ACC112 (cell line): ENCODE results near the gene PDE8A.
A peak's percentile ranks its signal among the peaks of the same experiment; 100 is the strongest.

Experiments
- H2AFZ ChIP-seq: fragments of 200-600 bp; sonication (generic); one replicate; pipeline ENCODE4 v1.6.0; 2017; ENCODE audit warnings: antibody characterized with exemption, low read length; ENCODE audit not compliant: unreplicated experiment
- H3K27ac ChIP-seq: fragments of 200-600 bp; sonication (generic); 2 replicates; pipeline ENCODE4 v1.5.1; 2014; ENCODE audit warnings: low read depth, mild to moderate bottlenecking, antibody characterized with exemption, low read length, moderate library complexity
- H3K27me3 ChIP-seq: fragments of 200-600 bp; sonication (generic); 2 replicates; pipeline ENCODE4 v1.6.1; 2014; ENCODE audit warnings: mild to moderate bottlenecking, antibody characterized with exemption, low read length, moderate library complexity, mixed read lengths; ENCODE audit not compliant: insufficient read depth
- H3K36me3 ChIP-seq: fragments of 200-600 bp; sonication (generic); 2 replicates; pipeline ENCODE4 v1.6.1; 2016; ENCODE audit warnings: mild to moderate bottlenecking, antibody characterized with exemption, low read length, moderate library complexity, mixed read lengths; ENCODE audit not compliant: insufficient read depth
- H3K4me1 ChIP-seq: fragments of 200-600 bp; sonication (generic); one replicate; pipeline ENCODE4 v1.6.1; 2016; ENCODE audit warnings: low read length, mixed read lengths; ENCODE audit not compliant: insufficient read depth, unreplicated experiment, control insufficient read depth
- H3K4me3 ChIP-seq: fragments of 200-600 bp; sonication (generic); 2 replicates; pipeline ENCODE4 v1.5.1; 2014; ENCODE audit warnings: mild to moderate bottlenecking, low read depth, low read length
- H3K79me2 ChIP-seq: fragments of 200-600 bp; sonication (generic); one replicate; pipeline ENCODE4 v1.6.0; 2016; ENCODE audit warnings: low read length; ENCODE audit not compliant: control insufficient read depth, unreplicated experiment, insufficient read depth

PDE8A gene

GRCh38 chr15:84981711-84982300, at the start of gene PDE8A:
PDE8A (plus strand) TSS chr15:84981856; CDS start chr15:84982163, 307 bp downstream.
- Histone ChIP-seq H3K4me1 (peaks cover 14% of the 10 kb centered on the region), H3K36me3 (no peaks in the 10 kb centered on the region), H3K27me3 (no peaks in the 10 kb centered on the region), H2AFZ (peak within 1 kb of the TSS; percentile 96), H3K27ac (peak within 1 kb of the TSS; percentile 81), H3K79me2 (peaks cover 40% of the 10 kb centered on the region), H3K4me3 (peak within 1 kb of the TSS; percentile 97)

- no peaks in the 10 kb centered on the region for H3K36me3 ChIP-seq
- no peaks in the 10 kb centered on the region for H3K27me3 ChIP-seq
- H3K27ac ChIP-seq, result no peak overlapping the region
- no peaks in the 10 kb centered on the region for H3K79me2 ChIP-seq
- no peak overlapping the region for H2AFZ ChIP-seq
- no peak overlapping the region for H3K4me3 ChIP-seq
- peaks cover 2% of the 10 kb centered on the region for H3K4me1 ChIP-seq
Measured at GRCh38 chr15:84934942-84935729, 46.5 kb upstream of the PDE8A start.

- Histone ChIP-seq H3K27ac (no peak overlapping the region), H3K27me3 (no peaks in the 10 kb centered on the region), H2AFZ (no peak overlapping the region), H3K4me3 (no peak overlapping the region), H3K36me3 (no peaks in the 10 kb centered on the region), H3K4me1 (no peaks in the 10 kb centered on the region), H3K79me2 (no peaks in the 10 kb centered on the region)
Measured at GRCh38 chr15:84937144-84937543, 44.5 kb upstream of the PDE8A start.

GRCh38 chr15:84938726-84939125, 42.9 kb upstream of the PDE8A start:
- H3K36me3 ChIP-seq, result no peaks in the 10 kb centered on the region
- H2AFZ ChIP-seq, result no peak overlapping the region
- no peaks in the 10 kb centered on the region for H3K79me2 ChIP-seq
- H3K27me3 ChIP-seq, result no peaks in the 10 kb centered on the region
- H3K27ac ChIP-seq, result no peak overlapping the region
- H3K4me1 ChIP-seq, result no peaks in the 10 kb centered on the region
- H3K4me3 ChIP-seq, result no peak overlapping the region

- H3K36me3 ChIP-seq, result no peaks in the 10 kb centered on the region
- no peaks in the 10 kb centered on the region for H3K79me2 ChIP-seq
- no peak overlapping the region for H3K4me3 ChIP-seq
- no peaks in the 10 kb centered on the region for H3K27me3 ChIP-seq
- H3K27ac ChIP-seq, result no peak overlapping the region
- H2AFZ ChIP-seq, result no peak overlapping the region
- H3K4me1 ChIP-seq, result no peaks in the 10 kb centered on the region
Measured at GRCh38 chr15:84940399-84940798, 41.3 kb upstream of the PDE8A start.

- no peak overlapping the region for H3K4me3 ChIP-seq
- no peaks in the 10 kb centered on the region for H3K79me2 ChIP-seq
- H3K4me1 ChIP-seq, result peaks cover 6% of the 10 kb centered on the region
- H2AFZ ChIP-seq, result no peak overlapping the region
- no peaks in the 10 kb centered on the region for H3K27me3 ChIP-seq
- H3K36me3 ChIP-seq, result no peaks in the 10 kb centered on the region
- H3K27ac ChIP-seq, result no peak overlapping the region
Measured at GRCh38 chr15:84942456-84942855, 39.2 kb upstream of the PDE8A start.

- Histone ChIP-seq H3K27me3 (no peaks in the 10 kb centered on the region), H2AFZ (no peak overlapping the region), H3K4me3 (no peak overlapping the region), H3K27ac (no peak overlapping the region), H3K4me1 (peaks cover 24% of the 10 kb centered on the region), H3K36me3 (no peaks in the 10 kb centered on the region), H3K79me2 (no peaks in the 10 kb centered on the region)
Measured at GRCh38 chr15:84944311-84944710, 37.3 kb upstream of the PDE8A start.

GRCh38 chr15:84944861-84945260, 36.8 kb upstream of the PDE8A start:
- no peak overlapping the region for H2AFZ ChIP-seq
- H3K27ac ChIP-seq, result no peak overlapping the region
- H3K4me1 ChIP-seq, result peaks cover 24% of the 10 kb centered on the region
- no peak overlapping the region for H3K4me3 ChIP-seq
- no peaks in the 10 kb centered on the region for H3K36me3 ChIP-seq
- H3K79me2 ChIP-seq, result no peaks in the 10 kb centered on the region
- no peaks in the 10 kb centered on the region for H3K27me3 ChIP-seq

GRCh38 chr15:84946772-84947489, 34.7 kb upstream of the PDE8A start:
- H3K79me2 ChIP-seq, result no peaks in the 10 kb centered on the region
- no peak overlapping the region for H3K4me3 ChIP-seq
- no peaks in the 10 kb centered on the region for H3K27me3 ChIP-seq
- 0 out of 2 replicates have a peak overlapping the region, but pooled peaks have one; percentile 0 for H3K27ac ChIP-seq
- H3K4me1 ChIP-seq, result peaks cover 24% of the 10 kb centered on the region
- no peak overlapping the region for H2AFZ ChIP-seq
- H3K36me3 ChIP-seq, result no peaks in the 10 kb centered on the region

GRCh38 chr15:84947947-84948830, 33.5 kb upstream of the PDE8A start:
- Histone ChIP-seq H3K36me3 (no peaks in the 10 kb centered on the region), H3K4me1 (peaks cover 24% of the 10 kb centered on the region), H3K27ac (peak overlapping the region; percentile 87), H3K27me3 (no peaks in the 10 kb centered on the region), H2AFZ (no peak overlapping the region), H3K4me3 (no peak overlapping the region; the same call in 1 of the 2 replicates), H3K79me2 (no peaks in the 10 kb centered on the region)
